ENCODE data around the gene SCN1A. TPM values are rescaled to one million over a fixed set of nuclear protein-coding genes. Genes with fewer than 3 reads are reported as not detected.
"Not testable (repeated sequence)": the region's sequence is repeated elsewhere in the genome, so short reads cannot be mapped to it uniquely, and the experiment has no call there.

The SCN1A gene
- polyA plus RNA-seq, 3 donors: not detected

DNA sequence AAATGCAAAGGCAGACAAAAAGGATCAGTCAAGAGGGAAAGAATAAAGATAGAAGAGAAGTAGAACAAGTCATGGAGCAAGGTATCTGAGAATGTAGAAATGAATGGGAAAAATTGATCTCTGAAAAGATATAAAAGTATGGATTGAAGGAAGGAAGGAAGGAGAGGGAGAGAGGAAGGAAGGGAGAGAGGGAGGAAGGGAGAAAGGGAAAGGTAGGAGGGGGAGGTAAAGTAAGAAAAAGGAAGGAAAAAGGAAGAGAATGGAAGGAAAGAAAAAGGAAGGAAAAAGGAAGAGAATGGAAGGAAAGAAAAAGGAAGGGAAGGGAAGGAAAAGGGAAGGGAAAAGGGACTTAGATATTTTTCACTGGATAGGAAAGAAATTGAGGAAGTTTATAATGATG lies 142.7 kb downstream of the SCN1A start:
- no peak overlapping the region for H3K27ac Mint-ChIP-seq

GRCh38 chr2:165972161-165972560 lies 155.7 kb downstream of the SCN1A start:
- H3K9ac ChIP-seq (ENCODE audit: insufficient read depth, low read length, poor library complexity, severe bottlenecking); H3K27ac ChIP-seq (ENCODE audit: low read depth in 1 of 2, low read length in 2 of 2); DNase-seq; H3K4me1 ChIP-seq (ENCODE audit: control insufficient read depth in 1 of 2, insufficient read depth in 2 of 2, low read length in 2 of 2); H3K4me2 ChIP-seq (replicated peaks; ENCODE audit: extremely low read depth, low read length, poor library complexity, severe bottlenecking); H4K20me1 ChIP-seq (ENCODE audit: insufficient read depth, low read length); H3K36me3 Mint-ChIP-seq; H2AFZ ChIP-seq (ENCODE audit: insufficient read depth, low read depth, low read length, poor library complexity, severe bottlenecking); H3K36me3 ChIP-seq (replicated peaks in 1 of 2; ENCODE audit: control insufficient read depth in 1 of 2, insufficient read depth in 2 of 2, low read length in 2 of 2); H3K27ac Mint-ChIP-seq; H3K79me2 ChIP-seq (ENCODE audit: insufficient read depth, low read length); H3K4me3 Mint-ChIP-seq; intact Hi-C loops (cut with micrococcal nuclease); H3K4me3 ChIP-seq (replicated peaks in 1 of 3; ENCODE audit: low read depth in 2 of 3, low read length in 3 of 3); H3K4me1 Mint-ChIP-seq; H3K27me3 Mint-ChIP-seq (ENCODE audit: low read depth in 3 of 3); H3K27me3 ChIP-seq (ENCODE audit: control insufficient read depth in 2 of 2, insufficient read depth in 2 of 2, low read length in 2 of 2): not testable (repeated sequence)
- H3K9me3 Mint-ChIP-seq: peaks cover 2 to 17% (median 5%) of the 10 kb centered on the region in 7 donors
- H3K9me3 ChIP-seq (replicated peaks in 1 of 2; ENCODE audit: control insufficient read depth in 1 of 2, insufficient read depth in 1 of 2, low read length in 2 of 2): peaks cover 0 to 11% of the 10 kb centered on the region in 2 donors

More for the DNA sequence above, 142.7 kb downstream of the SCN1A start:
- H3K36me3 Mint-ChIP-seq: no peaks in the 10 kb centered on the region
- Histone ChIP-seq H2AFZ (ENCODE audit: insufficient read depth, low read depth, low read length, poor library complexity, severe bottlenecking) (no peak overlapping the region), H3K79me2 (ENCODE audit: insufficient read depth, low read length) (no peaks in the 10 kb centered on the region), H3K4me1 (ENCODE audit: control insufficient read depth in 1 of 2, insufficient read depth in 2 of 2, low read length in 2 of 2) (no peaks in the 10 kb centered on the region), H4K20me1 (ENCODE audit: insufficient read depth, low read length) (no peaks in the 10 kb centered on the region), H3K4me3 (replicated peaks in 1 of 3; ENCODE audit: low read depth in 2 of 3, low read length in 3 of 3) (no peak overlapping the region), H3K36me3 (replicated peaks in 1 of 2; ENCODE audit: control insufficient read depth in 1 of 2, insufficient read depth in 2 of 2, low read length in 2 of 2) (no peaks in the 10 kb centered on the region), H3K9me3 (replicated peaks in 1 of 2; ENCODE audit: control insufficient read depth in 1 of 2, insufficient read depth in 1 of 2, low read length in 2 of 2) (no peaks in the 10 kb centered on the region), H3K4me2 (replicated peaks; ENCODE audit: extremely low read depth, low read length, poor library complexity, severe bottlenecking) (no peak overlapping the region), H3K27me3 (ENCODE audit: control insufficient read depth in 2 of 2, insufficient read depth in 2 of 2, low read length in 2 of 2) (no peaks in the 10 kb centered on the region), H3K9ac (ENCODE audit: insufficient read depth, low read length, poor library complexity, severe bottlenecking) (no peak overlapping the region), H3K27ac (ENCODE audit: low read depth in 1 of 2, low read length in 2 of 2) (no peak overlapping the region)
- peaks cover 0 to 4% (median 2%) of the 10 kb centered on the region in 3 donors for H3K27me3 Mint-ChIP-seq (ENCODE audit: low read depth in 3 of 3)
- intact Hi-C loops (cut with micrococcal nuclease): no loop called here
- H3K9me3 Mint-ChIP-seq: peaks cover 0 to 9% (median 3%) of the 10 kb centered on the region in 7 donors
- no peak for TF ChIP-seq CTCF (IDR thresholded peaks at IDR 0.05)
- H3K4me1 Mint-ChIP-seq: no peaks in the 10 kb centered on the region
- DNase-seq: no peak
- no peak overlapping the region for H3K4me3 Mint-ChIP-seq

Measured in CD14-positive monocyte (primary cell).